OCI-LY7 (cell line): Measurements from ENCODE around the gene CCDC116.

Experiments
- EZH2phosphoT487 ChIP-seq: fragments of 200-600 bp; sonication (generic); IDR thresholded peaks from 2 replicates; pipeline ENCODE4 v1.6.1; 2018; ENCODE audit warnings: low read depth, borderline replicate concordance, mild to moderate bottlenecking, mixed run types, antibody characterized with exemption, low read length, moderate library complexity, mixed read lengths
- TF ChIP-seq, protein P1 (sequence below): fragments of 200-600 bp; sonication (generic); conservative IDR thresholded peaks from 2 replicates; pipeline ENCODE4 v1.5.1; 2014; ENCODE audit warnings: mild to moderate bottlenecking, antibody characterized with exemption, low read length, moderate library complexity, mixed read lengths

DNA sequence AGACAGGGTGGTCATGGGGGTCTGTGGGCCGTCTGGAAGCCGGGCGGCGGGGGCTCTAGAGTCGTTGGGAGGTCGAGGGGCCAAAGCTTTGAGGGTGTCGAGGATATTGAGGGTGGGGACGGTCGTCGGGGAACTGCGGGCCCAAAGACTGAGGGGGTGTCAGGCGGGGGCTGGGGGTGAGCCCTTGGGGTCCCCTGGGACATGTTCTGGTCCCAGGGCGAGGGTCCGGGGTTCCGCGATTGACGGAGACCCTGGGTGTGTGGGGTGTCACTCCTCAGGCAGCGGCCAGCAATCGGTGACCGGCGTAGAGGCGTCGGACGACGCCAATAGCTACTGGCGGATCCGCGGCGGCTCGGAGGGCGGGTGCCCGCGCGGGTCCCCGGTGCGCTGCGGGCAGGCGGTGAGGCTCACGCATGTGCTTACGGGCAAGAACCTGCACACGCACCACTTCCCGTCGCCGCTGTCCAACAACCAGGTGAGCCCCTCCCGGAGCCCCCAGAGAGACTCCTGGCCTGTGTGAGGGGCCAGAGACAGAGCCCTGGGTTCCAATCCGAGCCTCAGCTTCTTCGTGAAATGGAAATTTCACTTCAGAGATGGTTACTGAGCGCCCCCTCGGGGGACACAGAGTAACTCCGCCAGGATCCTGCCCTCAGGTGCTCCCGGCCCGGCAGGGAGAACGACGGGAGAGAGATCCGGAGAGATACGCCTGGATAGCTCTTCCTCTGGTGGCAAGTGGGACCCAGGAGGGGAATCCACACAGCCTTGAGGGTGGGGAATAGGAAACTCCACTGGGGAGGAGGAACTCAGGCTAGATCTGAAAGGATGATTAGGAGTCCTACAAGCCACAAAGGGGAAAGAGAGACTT is 10.3 kb downstream of the CCDC116 start:
- TF ChIP-seq, protein P1, sequence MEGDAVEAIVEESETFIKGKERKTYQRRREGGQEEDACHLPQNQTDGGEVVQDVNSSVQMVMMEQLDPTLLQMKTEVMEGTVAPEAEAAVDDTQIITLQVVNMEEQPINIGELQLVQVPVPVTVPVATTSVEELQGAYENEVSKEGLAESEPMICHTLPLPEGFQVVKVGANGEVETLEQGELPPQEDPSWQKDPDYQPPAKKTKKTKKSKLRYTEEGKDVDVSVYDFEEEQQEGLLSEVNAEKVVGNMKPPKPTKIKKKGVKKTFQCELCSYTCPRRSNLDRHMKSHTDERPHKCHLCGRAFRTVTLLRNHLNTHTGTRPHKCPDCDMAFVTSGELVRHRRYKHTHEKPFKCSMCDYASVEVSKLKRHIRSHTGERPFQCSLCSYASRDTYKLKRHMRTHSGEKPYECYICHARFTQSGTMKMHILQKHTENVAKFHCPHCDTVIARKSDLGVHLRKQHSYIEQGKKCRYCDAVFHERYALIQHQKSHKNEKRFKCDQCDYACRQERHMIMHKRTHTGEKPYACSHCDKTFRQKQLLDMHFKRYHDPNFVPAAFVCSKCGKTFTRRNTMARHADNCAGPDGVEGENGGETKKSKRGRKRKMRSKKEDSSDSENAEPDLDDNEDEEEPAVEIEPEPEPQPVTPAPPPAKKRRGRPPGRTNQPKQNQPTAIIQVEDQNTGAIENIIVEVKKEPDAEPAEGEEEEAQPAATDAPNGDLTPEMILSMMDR = peak; percentile 88
- TF ChIP-seq EZH2phosphoT487 = no peak
